HG02798 (cell line): ENCODE results near the gene POFUT2.

Experiments used
- ATAC-seq: cut with Tn5 transposase; IDR thresholded peaks from one replicate; pipeline ENCODE4 v1.9.1; 2021; ENCODE audit warnings: mild to moderate bottlenecking; ENCODE audit not compliant: unreplicated experiment, poor library complexity

POFUT2 gene

GRCh38 chr21:45253633-45254459, 33.8 kb downstream of the POFUT2 start:
- ATAC-seq: no peak

GRCh38 chr21:45253180-45253579, 34.5 kb downstream of the POFUT2 start:
- ATAC-seq: no peak

GRCh38 chr21:45252448-45252925, 35.2 kb downstream of the POFUT2 start:
- ATAC-seq: no peak

- no peak for ATAC-seq
Measured at GRCh38 chr21:45251635-45252447, 35.9 kb downstream of the POFUT2 start.

GRCh38 chr21:45250914-45251634, 36.6 kb downstream of the POFUT2 start:
- no peak for ATAC-seq

GRCh38 chr21:45250272-45250671, 37.4 kb downstream of the POFUT2 start:
- ATAC-seq: no peak

GRCh38 chr21:45249626-45250025, 38.1 kb downstream of the POFUT2 start:
- ATAC-seq: no peak

- ATAC-seq: no peak
Measured at GRCh38 chr21:45248893-45249381, 38.8 kb downstream of the POFUT2 start.

GRCh38 chr21:45248301-45248892, 39.3 kb downstream of the POFUT2 start:
- ATAC-seq: no peak

GRCh38 chr21:45246386-45247320, 41.0 kb downstream of the POFUT2 start:
- no peak for ATAC-seq

GRCh38 chr21:45244799-45245340, 42.8 kb downstream of the POFUT2 start:
- no peak for ATAC-seq

- no peak for ATAC-seq
Measured at GRCh38 chr21:45243603-45244002, 44.1 kb downstream of the POFUT2 start.

GRCh38 chr21:45241357-45241756, 46.3 kb downstream of the POFUT2 start:
- no peak for ATAC-seq

- no peak for ATAC-seq
Measured at GRCh38 chr21:45237401-45237800, 50.3 kb downstream of the POFUT2 start.

GRCh38 chr21:45236481-45236880, 51.2 kb downstream of the POFUT2 start:
- ATAC-seq: no peak

- no peak for ATAC-seq
Measured at GRCh38 chr21:45235488-45235887, 52.2 kb downstream of the POFUT2 start.

GRCh38 chr21:45234965-45235364, 52.7 kb downstream of the POFUT2 start:
- ATAC-seq: no peak

GRCh38 chr21:45234127-45234526, 53.6 kb downstream of the POFUT2 start:
- no peak for ATAC-seq

GRCh38 chr21:45231705-45232104, 56.0 kb downstream of the POFUT2 start:
- ATAC-seq: no peak
